RWPE2 (cell line): ENCODE data around the gene CFDP1.

Experiments
- ATAC-seq: fragments of 200-7000 bp; cut with Tn5 transposase; 3 replicates; pipeline ENCODE4 v1.9.1; 2021; ENCODE audit warnings: low read depth
- DNase-seq: peaks from one replicate; pipeline ENCODE4 v3.0.0-alpha.2; 2020; ENCODE audit warnings: low spot score
- H3K27ac ChIP-seq: fragments of 450-650 bp; 2 replicates; pipeline ENCODE4 v1.5.1; 2017; ENCODE audit warnings: mild to moderate bottlenecking; ENCODE audit not compliant: poor library complexity, severe bottlenecking
- H3K27me3 ChIP-seq: fragments of 250-450 bp; sonication (Bioruptor Pico); 2 replicates; pipeline ENCODE4 v1.5.1; 2021; ENCODE audit warnings: mild to moderate bottlenecking, moderate library complexity; ENCODE audit not compliant: insufficient read depth, poor library complexity, severe bottlenecking
- H3K36me3 ChIP-seq: fragments of 250-450 bp; sonication (Bioruptor Pico); 2 replicates; pipeline ENCODE4 v1.5.1; 2020; ENCODE audit warnings: low read depth, mild to moderate bottlenecking, moderate library complexity
- H3K4me1 ChIP-seq: fragments of 250-450 bp; sonication (Bioruptor Pico); 2 replicates; pipeline ENCODE4 v1.5.1; 2021; ENCODE audit warnings: mild to moderate bottlenecking, moderate library complexity; ENCODE audit not compliant: insufficient read depth, poor library complexity, severe bottlenecking
- H3K4me3 ChIP-seq: fragments of 250-450 bp; sonication (Bioruptor Pico); 2 replicates; pipeline ENCODE4 v1.5.1; 2021; ENCODE audit warnings: mild to moderate bottlenecking, moderate library complexity; ENCODE audit not compliant: severe bottlenecking
- H3K9me3 ChIP-seq: fragments of 250-450 bp; sonication (Bioruptor Pico); 2 replicates; pipeline ENCODE4 v1.5.1; 2021; ENCODE audit warnings: mild to moderate bottlenecking, moderate library complexity; ENCODE audit not compliant: severe bottlenecking
- TF ChIP-seq, protein P1 (sequence below): fragments of 450-650 bp; IDR thresholded peaks from one replicate; pipeline ENCODE4 v1.5.1; 2017; ENCODE audit warnings: mild to moderate bottlenecking, moderate library complexity; ENCODE audit not compliant: poor library complexity, severe bottlenecking

CFDP1 gene

GRCh38 chr16:75376475-75377161, 56.7 kb downstream of the CFDP1 start:
- H3K36me3 ChIP-seq, result peaks cover 54% of the 10 kb centered on the region
- H3K9me3 ChIP-seq, result no peaks in the 10 kb centered on the region
- TF ChIP-seq, protein P1, sequence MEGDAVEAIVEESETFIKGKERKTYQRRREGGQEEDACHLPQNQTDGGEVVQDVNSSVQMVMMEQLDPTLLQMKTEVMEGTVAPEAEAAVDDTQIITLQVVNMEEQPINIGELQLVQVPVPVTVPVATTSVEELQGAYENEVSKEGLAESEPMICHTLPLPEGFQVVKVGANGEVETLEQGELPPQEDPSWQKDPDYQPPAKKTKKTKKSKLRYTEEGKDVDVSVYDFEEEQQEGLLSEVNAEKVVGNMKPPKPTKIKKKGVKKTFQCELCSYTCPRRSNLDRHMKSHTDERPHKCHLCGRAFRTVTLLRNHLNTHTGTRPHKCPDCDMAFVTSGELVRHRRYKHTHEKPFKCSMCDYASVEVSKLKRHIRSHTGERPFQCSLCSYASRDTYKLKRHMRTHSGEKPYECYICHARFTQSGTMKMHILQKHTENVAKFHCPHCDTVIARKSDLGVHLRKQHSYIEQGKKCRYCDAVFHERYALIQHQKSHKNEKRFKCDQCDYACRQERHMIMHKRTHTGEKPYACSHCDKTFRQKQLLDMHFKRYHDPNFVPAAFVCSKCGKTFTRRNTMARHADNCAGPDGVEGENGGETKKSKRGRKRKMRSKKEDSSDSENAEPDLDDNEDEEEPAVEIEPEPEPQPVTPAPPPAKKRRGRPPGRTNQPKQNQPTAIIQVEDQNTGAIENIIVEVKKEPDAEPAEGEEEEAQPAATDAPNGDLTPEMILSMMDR, result no peak
- H3K4me3 ChIP-seq, result no peak overlapping the region
- peaks cover 60% of the 10 kb centered on the region for H3K4me1 ChIP-seq
- ATAC-seq (peak; percentile 89), DNase-seq (peak; percentile 81)
- peak overlapping the region; percentile 96 for H3K27ac ChIP-seq
- H3K27me3 ChIP-seq, result no peaks in the 10 kb centered on the region

DNA sequence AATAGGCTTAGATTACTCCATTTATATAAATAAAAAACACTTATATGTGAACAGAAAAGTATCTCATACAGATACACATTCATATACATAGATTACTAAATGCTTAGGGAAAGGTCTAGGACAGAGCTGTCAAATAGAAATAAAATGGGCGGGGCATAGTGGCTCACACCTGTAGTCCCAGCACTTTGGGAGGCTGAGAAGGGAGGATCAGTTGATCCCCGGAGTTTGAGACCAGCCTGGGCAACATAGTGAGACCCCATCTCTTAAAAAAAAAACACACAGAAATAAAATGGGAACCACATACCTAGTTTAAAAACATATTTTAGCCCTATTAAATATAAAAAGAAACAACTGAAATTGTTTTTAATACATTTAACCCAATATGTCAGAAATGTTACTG, 58.9 kb downstream of the CFDP1 start:
- peaks cover 53% of the 10 kb centered on the region for H3K4me1 ChIP-seq
- no peaks in the 10 kb centered on the region for H3K27me3 ChIP-seq
- ATAC-seq (no peak), DNase-seq (no peak)
- H3K4me3 ChIP-seq, result no peak overlapping the region
- no peaks in the 10 kb centered on the region for H3K9me3 ChIP-seq
- no peak overlapping the region for H3K27ac ChIP-seq
- H3K36me3 ChIP-seq, result peaks cover 49% of the 10 kb centered on the region
- TF ChIP-seq, protein P1, result no peak

DNA sequence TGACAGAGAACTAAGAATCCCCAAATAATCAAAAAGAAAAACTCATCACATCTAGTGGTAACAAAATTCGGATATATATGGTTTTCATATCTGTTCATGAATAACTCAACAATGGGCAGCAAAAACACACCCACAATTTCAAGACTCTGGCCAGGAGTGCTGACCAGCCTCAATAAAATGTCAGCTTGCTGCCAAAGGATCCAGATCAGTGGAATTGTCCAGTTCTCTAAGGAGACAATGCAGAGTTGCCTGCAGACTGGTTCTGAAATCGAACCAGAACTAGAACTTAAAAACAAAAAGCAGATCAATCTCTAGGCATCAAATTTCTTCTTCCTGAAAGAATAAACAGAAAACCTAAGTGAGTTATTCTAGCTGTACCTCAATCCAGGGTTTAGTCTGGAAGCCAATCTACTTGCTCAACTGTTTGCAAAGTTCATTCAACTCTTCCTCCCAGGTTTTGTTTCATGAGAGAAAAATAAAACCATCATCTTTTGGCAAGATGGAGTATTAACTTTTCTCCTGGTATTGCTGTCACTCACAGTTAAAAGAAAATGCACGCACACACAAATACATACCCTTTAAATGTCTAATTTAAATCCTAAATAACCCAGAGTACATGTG, 61.0 kb downstream of the CFDP1 start:
- H3K4me1 ChIP-seq, result peaks cover 35% of the 10 kb centered on the region
- TF ChIP-seq, protein P1, result no peak
- peaks cover 36% of the 10 kb centered on the region for H3K36me3 ChIP-seq
- no peaks in the 10 kb centered on the region for H3K27me3 ChIP-seq
- H3K27ac ChIP-seq, result peak overlapping the region; percentile 12
- no peaks in the 10 kb centered on the region for H3K9me3 ChIP-seq
- no peak for DNase-seq
- ATAC-seq, result no peak
- H3K4me3 ChIP-seq, result no peak overlapping the region

DNA sequence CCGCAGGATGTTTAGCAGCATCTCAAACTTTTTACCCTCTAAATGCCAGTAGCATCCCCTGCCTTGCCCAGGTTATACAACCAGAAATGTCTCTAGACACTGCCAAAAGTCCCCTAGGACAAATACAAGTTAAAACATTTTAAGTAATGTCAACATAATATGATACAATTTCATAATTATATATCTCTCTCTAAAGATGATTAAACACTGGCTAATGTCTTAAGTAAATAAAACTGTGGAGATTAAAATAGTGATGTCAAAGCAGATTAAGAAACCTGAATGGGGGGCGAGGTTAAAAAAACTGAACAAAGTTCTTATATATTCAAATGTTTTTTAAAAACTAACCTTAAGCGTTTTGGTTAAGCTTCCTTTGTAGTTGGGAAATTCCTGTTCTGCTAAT, 62.1 kb downstream of the CFDP1 start:
- Histone ChIP-seq H3K4me3 (no peak overlapping the region), H3K4me1 (peaks cover 23% of the 10 kb centered on the region), H3K27ac (peak overlapping the region; percentile 12), H3K27me3 (no peaks in the 10 kb centered on the region), H3K36me3 (peaks cover 28% of the 10 kb centered on the region), H3K9me3 (no peaks in the 10 kb centered on the region)
- TF ChIP-seq, protein P1, result no peak
- DNase-seq, result no peak
- no peak for ATAC-seq

GRCh38 chr16:75364286-75364791, 69.0 kb downstream of the CFDP1 start:
- no peaks in the 10 kb centered on the region for H3K9me3 ChIP-seq
- no peak for ATAC-seq
- no peak overlapping the region for H3K4me3 ChIP-seq
- H3K27me3 ChIP-seq, result no peaks in the 10 kb centered on the region
- TF ChIP-seq, protein P1, result no peak
- no peaks in the 10 kb centered on the region for H3K4me1 ChIP-seq
- peaks cover 13% of the 10 kb centered on the region for H3K36me3 ChIP-seq
- H3K27ac ChIP-seq, result no peak overlapping the region
- no peak for DNase-seq
